Lower leg skin (tissue), 4 donors: ENCODE data around the gene WEE2. TPM values are rescaled to one million over a fixed set of nuclear protein-coding genes. Genes with fewer than 3 reads are reported as not detected.

Experiments used
- DNase-seq, 2 donors: peaks; one replicate each; pipeline ENCODE4 v3.0.0-alpha.2; 2019; ENCODE audit warnings: low spot score in 2 of 2
- H3K4me3 ChIP-seq: fragments of 200-600 bp; sonication (generic); 2 replicates; pipeline ENCODE4 v1.5.1; 2017; ENCODE audit warnings: mild to moderate bottlenecking, low read depth; ENCODE audit not compliant: poor library complexity, severe bottlenecking
- CTCF ChIP-seq, 3 donors: fragments of 450-650 bp; IDR thresholded peaks; one replicate each; pipeline ENCODE4 v1.5.1; 2016; ENCODE audit warnings: antibody characterized with exemption in 3 of 3, mild to moderate bottlenecking in 3 of 3, moderate library complexity in 2 of 3
- POLR2A ChIP-seq, 2 donors: fragments of 450-650 bp; IDR thresholded peaks; one replicate each; pipeline ENCODE4 v1.6.1; 2016 to 2017; ENCODE audit warnings: antibody characterized with exemption in 2 of 2, mild to moderate bottlenecking in 1 of 2, moderate library complexity in 1 of 2
- WGBS, 2 donors: methylation state at CpG; one replicate each; pipeline ENCODE4 v1.1.5; 2018; 5-methylcytosine and 5-hydroxymethylcytosine counted together
- intact Hi-C: fragments of 100-400 bp; cut with DNase I; formaldehyde crosslinking; loops from one replicate; pipeline ENCODE4 v1.15.0; 2023; ENCODE audit warnings: low total_unique reads
- total RNA-seq, 4 donors: library from RNA; depleted of rRNA; stranded (reverse); fragments of >200 nt; gene quantifications; one replicate each; pipeline ENCODE4 v1.1.0, GENCODE V29; 2016

Gene WEE2
- total RNA-seq, 4 donors from 2014 or later = not detected

- DNase-seq = peak in 1 of 2 donors; percentile 16
- TF ChIP-seq CTCF (IDR thresholded peaks at IDR 0.05) = no peak
- TF ChIP-seq POLR2A (IDR thresholded peaks at IDR 0.05) = no peak
- H3K4me3 ChIP-seq = peak overlapping the region; percentile 77
- intact Hi-C loops = no loop called here
- WGBS, 2 donors = 47 to 65% methylated on average over 11 of the region's 11 CpGs
Observed at GRCh38 chr7:141737118-141737835, 29.1 kb downstream of the WEE2 start.

DNA sequence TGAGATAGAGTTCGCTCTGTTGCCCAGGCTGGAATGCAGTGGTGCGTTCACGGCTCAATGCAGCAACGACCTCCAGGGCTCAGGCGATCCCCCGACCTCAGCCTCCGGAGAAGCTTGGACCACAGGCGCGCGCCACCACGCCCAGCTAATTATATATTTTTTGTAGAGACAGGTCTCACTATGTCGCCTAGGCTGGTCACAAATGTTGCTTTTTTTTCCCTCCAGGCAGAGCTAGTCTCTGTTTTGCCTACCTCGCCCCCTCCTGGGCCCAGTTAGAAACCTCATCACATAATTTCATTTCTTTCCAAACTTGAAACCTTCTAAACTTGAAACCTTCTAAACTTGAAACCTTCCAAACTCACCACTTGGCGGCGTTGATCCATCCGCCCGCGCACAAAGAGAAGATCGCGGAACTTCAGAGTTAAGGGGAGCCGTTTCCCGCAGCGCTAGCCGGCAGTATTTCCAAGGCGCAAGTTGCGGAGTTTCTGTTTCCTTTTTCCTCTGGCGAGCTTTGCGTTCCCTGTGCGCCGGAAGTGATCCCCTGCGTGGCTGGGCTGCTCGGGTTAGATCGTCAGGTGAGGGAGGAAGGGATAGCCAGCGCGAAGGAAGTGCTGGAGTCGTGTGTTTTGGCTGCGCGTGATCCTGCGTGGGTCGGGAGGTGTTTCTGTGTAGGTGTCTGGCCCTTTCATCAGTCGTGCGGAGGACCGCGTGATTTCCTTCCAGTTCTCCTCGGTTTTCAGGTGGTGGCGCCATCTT lies 29.9 kb downstream of the WEE2 start, which contains the start of gene SSBP1:
Gene SSBP1 (plus strand): TSS at position 523 of the 756 bp plus-strand sequence. CDS start 809 bp downstream, outside the sequence.
- WGBS, 2 donors = 2 to 3% methylated on average over 46 of the region's 46 CpGs
- TF ChIP-seq POLR2A (IDR thresholded peaks at IDR 0.05) (no peak), CTCF (IDR thresholded peaks at IDR 0.05) (peak in 1 of 3 donors; percentile 41)
- DNase-seq = peak; percentile 91 to 98
- H3K4me3 ChIP-seq = peak within 1 kb of the TSS; percentile 77
- intact Hi-C loops = no loop called here

GRCh38 chr7:141738592-141739013 lies 30.4 kb downstream of the WEE2 start:
- peak overlapping the region; percentile 77 for H3K4me3 ChIP-seq
- TF ChIP-seq POLR2A (IDR thresholded peaks at IDR 0.05) (no peak), CTCF (IDR thresholded peaks at IDR 0.05) (no peak)
- intact Hi-C loops = no loop called here
- 0 to 2% methylated on average over 6 of the region's 6 CpGs for WGBS, 2 donors
- DNase-seq = no peak

- intact Hi-C loops = no loop called here
- 62 to 71% methylated on average over 3 of the region's 3 CpGs for WGBS, 2 donors
- TF ChIP-seq POLR2A (IDR thresholded peaks at IDR 0.05) = no peak
- no peak for TF ChIP-seq CTCF (IDR thresholded peaks at IDR 0.05)
- DNase-seq = no peak
- no peak overlapping the region for H3K4me3 ChIP-seq
Observed at GRCh38 chr7:141739250-141739649, 31.1 kb downstream of the WEE2 start.

DNA sequence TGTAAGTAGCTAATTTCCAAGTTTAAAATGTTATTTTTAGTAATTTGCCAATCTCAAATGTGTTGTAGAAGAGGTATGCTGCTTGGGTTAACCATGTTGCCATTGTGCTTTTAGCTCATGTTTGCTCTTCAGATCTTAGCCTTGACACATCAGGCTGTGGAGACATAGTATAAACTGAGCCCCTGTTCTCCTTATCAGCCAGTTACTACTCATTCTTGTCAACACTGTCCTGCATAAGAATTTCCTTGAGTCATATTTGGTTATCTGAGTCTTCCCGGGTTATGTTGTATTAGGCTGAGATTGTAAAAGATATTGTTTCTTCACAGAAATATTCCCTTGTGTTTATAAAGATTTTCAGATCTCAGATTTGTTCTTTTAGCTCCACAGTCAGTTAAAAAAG lies 34.1 kb downstream of the WEE2 start:
- TF ChIP-seq CTCF (IDR thresholded peaks at IDR 0.05) (no peak), POLR2A (IDR thresholded peaks at IDR 0.05) (no peak)
- no peak overlapping the region for H3K4me3 ChIP-seq
- no peak for DNase-seq
- WGBS, 2 donors = 96 to 100% methylated on average over 1 of the region's 1 CpG
- intact Hi-C loops = no loop called here
